Rectal smooth muscle tissue (tissue), 1 donor: ENCODE data around the gene MRM3.
"Not testable (repeated sequence)": the region's sequence is repeated elsewhere in the genome, so short reads cannot be mapped to it uniquely, and the experiment has no call there.

ENCODE experiments used
- H3K27ac ChIP-seq: one replicate; pipeline ENCODE4 v1.7.0; 2013; ENCODE audit warnings: low read depth, low read length, inconsistent platforms
- H3K27me3 ChIP-seq: one replicate; pipeline ENCODE4 v1.7.0; 2013; ENCODE audit warnings: low read length; ENCODE audit not compliant: control insufficient read depth, insufficient read depth
- H3K36me3 ChIP-seq: one replicate; pipeline ENCODE4 v1.7.0; 2013; ENCODE audit warnings: low read length; ENCODE audit not compliant: control insufficient read depth, insufficient read depth
- H3K4me1 ChIP-seq: one replicate; pipeline ENCODE4 v1.7.0; 2013; ENCODE audit warnings: low read length; ENCODE audit not compliant: control insufficient read depth, insufficient read depth
- H3K4me3 ChIP-seq: one replicate; pipeline ENCODE4 v1.7.0; 2013; ENCODE audit warnings: low read length
- H3K9ac ChIP-seq: one replicate; pipeline ENCODE4 v1.7.0; 2013; ENCODE audit warnings: low read length

The MRM3 gene

GRCh38 chr17:760371-760770 lies 21.8 kb upstream of the MRM3 start:
- Histone ChIP-seq H3K4me3 (no peak overlapping the region), H3K36me3 (peaks cover 21% of the 10 kb centered on the region), H3K27ac (no peak overlapping the region), H3K9ac (no peak overlapping the region), H3K27me3 (no peaks in the 10 kb centered on the region), H3K4me1 (no peaks in the 10 kb centered on the region)

GRCh38 chr17:767076-767475 lies 15.1 kb upstream of the MRM3 start:
- Histone ChIP-seq H3K27ac (no peak overlapping the region), H3K9ac (no peak overlapping the region), H3K4me3 (no peak overlapping the region), H3K36me3 (peaks cover 20% of the 10 kb centered on the region), H3K27me3 (no peaks in the 10 kb centered on the region), H3K4me1 (no peaks in the 10 kb centered on the region)

DNA sequence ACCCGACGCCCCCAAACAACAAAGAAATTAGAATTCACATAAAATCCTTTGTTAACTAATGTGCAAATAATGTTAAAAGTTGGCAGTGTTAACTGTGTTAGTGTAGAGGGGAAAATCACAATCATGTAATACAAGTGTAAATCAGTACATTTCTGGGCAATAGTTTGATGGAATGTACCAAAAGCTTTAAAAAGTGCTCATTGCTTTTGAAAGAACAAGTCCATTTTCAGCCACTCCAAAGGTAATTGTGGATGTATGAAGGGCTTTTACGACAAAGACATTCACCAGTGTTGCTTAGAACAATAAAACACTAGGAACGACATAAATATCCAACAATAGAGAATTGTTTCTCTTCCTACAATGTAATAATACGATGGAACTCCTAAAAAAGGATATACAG lies 9.1 kb upstream of the MRM3 start:
- no peak overlapping the region for H3K4me3 ChIP-seq
- no peaks in the 10 kb centered on the region for H3K4me1 ChIP-seq
- no peak overlapping the region for H3K27ac ChIP-seq
- H3K36me3 ChIP-seq, result peaks cover 38% of the 10 kb centered on the region
- no peak overlapping the region for H3K9ac ChIP-seq
- no peaks in the 10 kb centered on the region for H3K27me3 ChIP-seq

- no peak overlapping the region for H3K27ac ChIP-seq
- H3K27me3 ChIP-seq, result no peaks in the 10 kb centered on the region
- peaks cover 38% of the 10 kb centered on the region for H3K36me3 ChIP-seq
- no peak overlapping the region for H3K9ac ChIP-seq
- H3K4me1 ChIP-seq, result no peaks in the 10 kb centered on the region
- H3K4me3 ChIP-seq, result no peak overlapping the region
These were observed 8.5 kb upstream of the MRM3 start for GRCh38 chr17:773467-774312.

DNA sequence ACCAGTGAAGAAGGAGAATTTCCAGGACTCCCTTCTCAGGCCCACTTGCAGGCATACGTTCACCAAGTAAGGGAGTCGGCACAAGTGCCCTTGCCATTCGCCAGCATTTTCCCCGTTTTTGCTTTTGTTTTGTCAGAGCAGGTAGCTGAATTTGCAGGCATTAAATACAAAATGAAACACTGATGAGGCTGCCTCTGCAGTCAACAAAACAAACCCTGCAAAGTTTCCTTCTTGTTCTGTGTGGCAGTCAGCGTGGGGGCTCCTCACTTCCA lies 7.9 kb upstream of the MRM3 start:
- Histone ChIP-seq H3K4me1 (no peaks in the 10 kb centered on the region), H3K27me3 (no peaks in the 10 kb centered on the region), H3K36me3 (peaks cover 35% of the 10 kb centered on the region), H3K9ac (no peak overlapping the region), H3K4me3 (no peak overlapping the region), H3K27ac (no peak overlapping the region)

- Histone ChIP-seq H3K4me3 (no peak overlapping the region), H3K4me1 (peaks cover 6% of the 10 kb centered on the region), H3K36me3 (peaks cover 26% of the 10 kb centered on the region), H3K27ac (no peak overlapping the region), H3K27me3 (no peaks in the 10 kb centered on the region), H3K9ac (no peak overlapping the region)
These were observed 4.1 kb upstream of the MRM3 start for GRCh38 chr17:778096-778495.

DNA sequence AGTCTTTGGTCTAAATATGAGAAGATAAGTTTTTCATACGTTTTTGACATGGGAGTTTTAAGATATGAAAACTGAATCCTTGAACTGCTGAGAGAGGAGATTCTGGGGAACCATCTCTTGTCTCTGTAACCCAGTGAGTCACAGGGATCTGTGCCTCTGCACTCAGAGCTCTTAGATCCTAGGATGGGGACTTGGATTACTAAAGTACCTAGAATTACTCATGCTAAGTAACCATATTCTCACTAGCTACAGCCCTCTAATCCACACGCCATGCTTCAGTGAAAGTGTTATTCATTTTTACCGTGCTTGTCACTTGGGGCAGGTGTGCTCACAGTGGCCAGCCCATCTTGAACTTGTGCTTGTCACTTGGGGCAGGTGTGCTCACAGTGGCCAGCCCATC lies 2.0 kb downstream of the MRM3 start:
- Histone ChIP-seq H3K4me1 (peaks cover 6% of the 10 kb centered on the region), H3K27me3 (no peaks in the 10 kb centered on the region), H3K4me3 (no peak overlapping the region), H3K27ac (no peak overlapping the region), H3K9ac (no peak overlapping the region), H3K36me3 (peaks cover 6% of the 10 kb centered on the region)

- not testable (repeated sequence) for H3K4me1 ChIP-seq, H3K27me3 ChIP-seq, H3K36me3 ChIP-seq
These were observed 3.7 kb downstream of the MRM3 start for GRCh38 chr17:785901-786300.

GRCh38 chr17:787641-788221 lies 5.6 kb downstream of the MRM3 start:
- no peak overlapping the region for H3K4me3 ChIP-seq
- H3K9ac ChIP-seq, result no peak overlapping the region
- H3K27ac ChIP-seq, result no peak overlapping the region
- peaks cover 5% of the 10 kb centered on the region for H3K4me1 ChIP-seq
- H3K36me3 ChIP-seq, result peaks cover 16% of the 10 kb centered on the region
- no peaks in the 10 kb centered on the region for H3K27me3 ChIP-seq

More at GRCh38 chr17:785901-786300, 3.7 kb downstream of the MRM3 start:
- not testable (repeated sequence) for H3K4me3 ChIP-seq, H3K9ac ChIP-seq, H3K27ac ChIP-seq

GRCh38 chr17:788551-788950 lies 6.4 kb downstream of the MRM3 start:
- H3K9ac ChIP-seq, result no peak overlapping the region
- no peak overlapping the region for H3K4me3 ChIP-seq
- H3K4me1 ChIP-seq, result peaks cover 5% of the 10 kb centered on the region
- peaks cover 17% of the 10 kb centered on the region for H3K36me3 ChIP-seq
- no peaks in the 10 kb centered on the region for H3K27me3 ChIP-seq
- H3K27ac ChIP-seq, result no peak overlapping the region

GRCh38 chr17:789160-789840 lies 7.1 kb downstream of the MRM3 start:
- Histone ChIP-seq H3K27me3 (no peaks in the 10 kb centered on the region), H3K4me3 (no peak overlapping the region), H3K9ac (no peak overlapping the region), H3K4me1 (peaks cover 5% of the 10 kb centered on the region), H3K36me3 (peaks cover 17% of the 10 kb centered on the region), H3K27ac (no peak overlapping the region)

GRCh38 chr17:789931-790873 lies 8.0 kb downstream of the MRM3 start:
- H3K27ac ChIP-seq, H3K4me1 ChIP-seq, H3K4me3 ChIP-seq, H3K27me3 ChIP-seq, H3K9ac ChIP-seq: not testable (repeated sequence)
- H3K36me3 ChIP-seq, result peaks cover 17% of the 10 kb centered on the region
